ENCODE results near the gene CSF3R.
A peak's percentile ranks its signal among the peaks of the same experiment; 100 is the strongest.

Gene CSF3R

DNA sequence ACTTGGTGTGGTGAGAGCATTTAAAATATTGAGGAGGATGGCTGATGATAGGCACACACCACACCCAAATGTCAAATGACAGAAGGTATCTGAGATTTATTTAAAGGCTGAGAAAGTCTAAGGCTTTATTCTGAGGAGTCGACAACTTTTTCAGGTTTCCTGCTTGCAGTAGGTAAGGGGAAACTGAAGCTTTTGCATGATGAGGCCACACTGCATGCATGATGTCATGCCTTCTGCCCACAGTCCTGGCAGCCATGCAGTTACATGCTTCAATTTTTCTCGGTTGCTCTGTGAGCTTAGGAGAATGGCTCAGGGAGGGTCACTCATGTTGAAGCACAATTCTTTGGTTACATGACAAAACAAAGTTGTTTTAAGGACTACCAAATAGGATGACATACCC is 39.4 kb downstream of the CSF3R start:
- TF ChIP-seq, protein P1, sequence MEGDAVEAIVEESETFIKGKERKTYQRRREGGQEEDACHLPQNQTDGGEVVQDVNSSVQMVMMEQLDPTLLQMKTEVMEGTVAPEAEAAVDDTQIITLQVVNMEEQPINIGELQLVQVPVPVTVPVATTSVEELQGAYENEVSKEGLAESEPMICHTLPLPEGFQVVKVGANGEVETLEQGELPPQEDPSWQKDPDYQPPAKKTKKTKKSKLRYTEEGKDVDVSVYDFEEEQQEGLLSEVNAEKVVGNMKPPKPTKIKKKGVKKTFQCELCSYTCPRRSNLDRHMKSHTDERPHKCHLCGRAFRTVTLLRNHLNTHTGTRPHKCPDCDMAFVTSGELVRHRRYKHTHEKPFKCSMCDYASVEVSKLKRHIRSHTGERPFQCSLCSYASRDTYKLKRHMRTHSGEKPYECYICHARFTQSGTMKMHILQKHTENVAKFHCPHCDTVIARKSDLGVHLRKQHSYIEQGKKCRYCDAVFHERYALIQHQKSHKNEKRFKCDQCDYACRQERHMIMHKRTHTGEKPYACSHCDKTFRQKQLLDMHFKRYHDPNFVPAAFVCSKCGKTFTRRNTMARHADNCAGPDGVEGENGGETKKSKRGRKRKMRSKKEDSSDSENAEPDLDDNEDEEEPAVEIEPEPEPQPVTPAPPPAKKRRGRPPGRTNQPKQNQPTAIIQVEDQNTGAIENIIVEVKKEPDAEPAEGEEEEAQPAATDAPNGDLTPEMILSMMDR (IDR thresholded peaks at IDR 0.05; ENCODE audit: low read depth, low read length): no peak
- no peak overlapping the region for H3K4me3 ChIP-seq (ENCODE audit: low read depth, low read length)
- no peak for DNase-seq (ENCODE audit: low read depth, low spot score)
- in situ Hi-C loops (cut with HindIII; ENCODE audit: low sequenced_read_pairs): no loop called here

DNA sequence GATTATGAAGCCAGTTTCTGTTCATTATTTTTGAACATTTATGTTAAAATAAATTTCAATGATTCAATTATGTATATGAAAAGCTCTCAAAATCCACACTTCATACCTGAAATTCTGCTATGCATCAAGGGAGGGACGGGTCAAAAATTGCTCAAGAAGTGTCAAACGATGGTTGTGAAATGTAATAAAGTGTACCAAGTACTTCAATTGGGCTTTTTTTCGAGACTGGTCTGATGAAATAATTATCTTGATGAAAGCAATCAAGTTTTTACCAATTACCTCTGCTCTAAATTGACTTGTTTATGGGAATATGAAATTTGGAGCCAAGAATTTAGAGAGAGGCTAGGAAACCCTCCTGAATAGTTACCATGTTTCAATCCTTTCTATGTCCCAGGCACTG is 40.4 kb downstream of the CSF3R start:
- TF ChIP-seq, protein P1 (IDR thresholded peaks at IDR 0.05; ENCODE audit: low read depth, low read length): no peak
- in situ Hi-C loops (cut with HindIII; ENCODE audit: low sequenced_read_pairs): no loop called here

DNA sequence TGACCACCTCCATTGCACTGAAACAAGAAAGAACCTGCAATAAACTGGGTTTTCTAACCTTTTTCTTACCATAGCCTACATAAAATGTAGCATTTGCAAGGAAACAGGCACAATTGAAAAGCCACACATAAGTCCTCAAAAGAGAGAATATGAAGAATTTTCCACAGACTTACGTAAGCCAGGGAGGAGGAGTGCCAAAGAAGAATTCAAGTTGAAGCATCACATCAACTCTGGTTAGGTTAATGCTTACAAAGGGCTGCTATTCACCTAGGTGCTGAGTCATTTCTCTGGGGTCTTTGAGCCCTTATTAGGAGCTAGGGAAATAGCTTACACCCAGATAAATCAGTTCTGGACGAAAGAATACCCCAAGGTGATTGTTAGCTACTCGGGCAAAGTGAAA is 42.1 kb downstream of the CSF3R start:
- no peak overlapping the region for H3K4me3 ChIP-seq (ENCODE audit: low read depth, low read length)
- in situ Hi-C loops (cut with HindIII; ENCODE audit: low sequenced_read_pairs): no loop called here
- TF ChIP-seq, protein P1 (IDR thresholded peaks at IDR 0.05; ENCODE audit: low read depth, low read length): no peak
- no peak for DNase-seq (ENCODE audit: low read depth, low spot score)

More for the DNA sequence above, 40.4 kb downstream of the CSF3R start:
- no peak for DNase-seq (ENCODE audit: low read depth, low spot score)
- no peak overlapping the region for H3K4me3 ChIP-seq (ENCODE audit: low read depth, low read length)

DNA sequence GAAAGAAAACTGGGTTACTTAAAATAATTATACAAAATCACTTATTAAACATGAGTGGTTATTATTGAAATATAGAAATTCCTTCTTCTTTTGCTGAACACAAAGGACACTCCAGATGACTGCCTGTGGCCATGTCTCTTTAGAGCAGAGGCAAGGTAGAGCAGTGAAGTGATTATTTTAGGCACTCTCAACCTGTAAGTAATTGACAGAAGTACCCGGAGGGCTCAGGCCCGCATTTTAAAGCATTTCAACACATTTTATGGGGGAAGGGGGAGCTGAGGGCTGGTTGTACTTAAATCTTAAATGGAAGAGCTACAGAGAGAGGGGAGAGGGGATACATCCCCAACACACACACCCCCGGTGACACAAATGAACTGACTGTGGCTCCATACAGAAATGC is 42.7 kb downstream of the CSF3R start:
- TF ChIP-seq, protein P1 (IDR thresholded peaks at IDR 0.05; ENCODE audit: low read depth, low read length): no peak
- no peak overlapping the region for H3K4me3 ChIP-seq (ENCODE audit: low read depth, low read length)
- in situ Hi-C loops (cut with HindIII; ENCODE audit: low sequenced_read_pairs): no loop called here
- DNase-seq (ENCODE audit: low read depth, low spot score): no peak

DNA sequence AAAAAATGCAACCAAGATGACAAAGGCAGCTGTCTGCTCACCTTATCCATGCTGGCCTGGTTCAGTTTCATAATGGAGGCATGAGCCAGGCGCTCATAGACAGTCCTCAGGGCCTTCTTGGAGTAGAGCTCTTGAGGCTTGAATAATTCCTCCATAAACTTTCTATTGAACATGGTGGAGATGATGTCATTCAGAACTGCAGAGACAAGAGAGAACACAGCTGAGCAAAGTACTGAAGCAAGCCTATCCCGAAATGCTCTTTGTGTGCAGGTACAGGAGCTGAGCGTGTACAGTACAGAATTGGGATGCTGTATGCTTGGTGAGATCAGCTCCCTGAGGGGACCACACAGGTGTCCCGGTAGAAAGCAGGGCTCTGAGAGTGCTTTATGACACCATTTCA is 44.0 kb downstream of the CSF3R start:
- DNase-seq (ENCODE audit: low read depth, low spot score): no peak
- H3K4me3 ChIP-seq (ENCODE audit: low read depth, low read length): no peak overlapping the region
- in situ Hi-C loops (cut with HindIII; ENCODE audit: low sequenced_read_pairs): no loop called here
- TF ChIP-seq, protein P1 (IDR thresholded peaks at IDR 0.05; ENCODE audit: low read depth, low read length): no peak

DNA sequence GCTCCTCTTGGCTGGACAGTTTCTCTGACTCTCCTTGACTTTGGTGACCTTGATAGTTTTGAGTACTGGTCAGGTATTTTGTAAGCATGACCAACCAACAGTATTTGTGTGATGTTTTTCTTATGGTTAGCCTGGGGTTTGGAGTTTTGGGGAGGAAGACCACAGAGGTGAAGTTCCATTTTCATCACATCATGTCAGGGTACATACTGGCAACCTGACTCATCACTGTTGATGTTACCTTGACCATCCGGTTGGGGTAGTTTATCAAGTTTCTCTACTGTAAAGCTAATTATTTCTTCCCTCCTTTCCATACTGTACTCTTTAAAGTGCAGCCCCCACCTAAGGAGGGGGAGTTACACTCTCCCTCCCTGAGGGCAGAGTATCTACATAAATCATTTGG is 45.9 kb downstream of the CSF3R start:
- H3K4me3 ChIP-seq (ENCODE audit: low read depth, low read length): no peak overlapping the region
- TF ChIP-seq, protein P1 (IDR thresholded peaks at IDR 0.05; ENCODE audit: low read depth, low read length): no peak
- DNase-seq (ENCODE audit: low read depth, low spot score): peak; percentile 16
- in situ Hi-C loops (cut with HindIII; ENCODE audit: low sequenced_read_pairs): no loop called here

DNA sequence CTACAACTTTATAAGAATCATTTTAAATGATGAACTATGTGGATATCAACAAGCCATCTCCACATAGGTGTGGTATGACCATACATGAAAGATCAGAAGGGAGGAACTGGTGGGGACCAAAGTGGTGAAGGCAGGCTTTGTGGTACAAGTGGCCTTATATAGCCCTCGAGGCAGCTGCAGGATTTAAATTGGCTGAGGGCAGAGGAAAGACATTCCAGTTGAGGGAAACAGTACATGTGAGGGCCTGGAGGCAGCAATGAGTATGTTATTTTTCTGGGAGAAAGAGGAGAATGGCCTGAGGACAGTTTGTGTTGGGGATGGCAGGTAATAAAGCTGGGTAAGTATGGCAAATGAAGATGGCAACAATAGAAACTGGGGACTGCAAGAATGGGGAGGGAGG is 49.6 kb downstream of the CSF3R start:
- TF ChIP-seq, protein P1 (IDR thresholded peaks at IDR 0.05; ENCODE audit: low read depth, low read length): no peak
- in situ Hi-C loops (cut with HindIII; ENCODE audit: low sequenced_read_pairs): no loop called here
- DNase-seq (ENCODE audit: low read depth, low spot score): no peak
- H3K4me3 ChIP-seq (ENCODE audit: low read depth, low read length): no peak overlapping the region

Measured in astrocyte of the spinal cord (primary cell).